ENCODE measurements around the gene SLFN14. TPM values are rescaled to one million over a fixed set of nuclear protein-coding genes. Genes with fewer than 3 reads are reported as not detected.

Gene SLFN14
- total and polyA plus RNA-seq, 8 donors: 0.21 to 1.1 (median 0.78) TPM

DNA sequence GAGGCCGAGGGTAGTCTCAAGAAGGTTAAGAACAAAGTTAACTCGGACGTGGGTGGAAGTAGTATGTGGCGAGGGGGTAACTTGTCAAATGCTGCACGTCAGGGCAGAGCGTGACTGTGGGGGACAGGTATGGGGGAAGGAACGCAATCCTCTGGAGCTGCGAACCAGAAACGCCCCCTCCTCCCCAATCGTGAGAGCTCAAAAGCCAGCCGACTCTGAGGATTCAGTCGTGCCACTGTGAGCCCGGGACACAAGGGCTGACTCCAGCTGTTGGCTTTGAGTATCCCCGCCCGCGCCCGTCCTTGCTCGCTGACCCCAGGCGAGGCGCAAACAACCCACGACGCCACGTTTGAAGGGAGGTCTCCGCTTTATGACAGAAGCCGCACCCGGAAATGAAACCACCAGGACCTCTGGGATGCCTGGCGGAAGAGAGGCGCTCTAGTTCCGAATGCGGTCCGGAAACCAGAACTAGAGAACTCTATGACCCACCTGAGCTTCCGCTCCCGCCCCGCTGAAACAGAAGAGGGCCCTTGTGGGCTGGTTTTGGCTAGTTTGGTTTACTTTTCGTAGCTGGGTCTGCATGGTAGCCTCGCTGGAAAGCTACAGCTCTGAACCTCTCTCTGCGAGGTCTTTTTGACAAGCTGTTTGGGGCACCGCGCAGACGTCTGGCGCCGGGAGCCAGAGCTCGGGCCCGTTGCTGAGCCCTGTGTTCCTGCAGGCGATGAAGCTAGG is 17.7 kb upstream of the SLFN14 start, which contains the start of gene PEX12:
Gene PEX12 (minus strand): TSS at position 375 of the 732 bp plus-strand sequence. CDS start 550 bp downstream, outside the sequence.
- TF ChIP-seq CTCF (IDR thresholded peaks at IDR 0.05): no peak
- peak; percentile 98 for ATAC-seq
- DNase-seq: peak; percentile 87 to 95 (median 92)
- intact Hi-C loops (cut with DNase I): no loop called here
- peaks cover 7 to 25% of the 10 kb centered on the region in 2 donors for H3K4me1 ChIP-seq
- peaks cover 3 to 28% of the 10 kb centered on the region in 2 donors for H3K36me3 ChIP-seq
- H3K9me3 ChIP-seq: no peaks in the 10 kb centered on the region
- H3K4me3 ChIP-seq: peak within 1 kb of the TSS; percentile 65 to 74
- no peaks in the 10 kb centered on the region for H3K27me3 ChIP-seq
- peak within 1 kb of the TSS; percentile 89 to 92 for H3K27ac ChIP-seq

DNA sequence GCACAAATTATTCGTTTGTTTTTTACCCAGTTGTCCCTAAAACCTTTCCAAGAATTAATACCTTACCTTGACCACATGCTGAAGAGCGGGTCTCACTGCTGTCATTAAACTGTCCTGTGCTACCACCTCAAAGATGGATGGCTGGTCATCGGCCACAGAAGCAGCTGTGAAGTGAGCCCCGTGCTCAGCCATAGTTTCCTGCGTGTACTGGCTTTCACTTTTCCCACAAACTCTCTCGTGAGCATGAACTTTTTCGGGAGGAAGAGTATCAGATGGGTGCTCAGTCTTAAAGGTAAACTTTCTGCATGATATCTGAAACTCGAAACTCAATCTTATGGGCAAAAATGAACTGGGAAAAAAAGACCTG is 17.2 kb upstream of the SLFN14 start:
- Histone ChIP-seq H3K27ac (peak overlapping the region; percentile 89 to 92), H3K27me3 (no peaks in the 10 kb centered on the region), H3K4me3 (peak overlapping the region; percentile 65 to 74), H3K9me3 (no peaks in the 10 kb centered on the region), H3K36me3 (peaks cover 3 to 31% of the 10 kb centered on the region in 2 donors), H3K4me1 (peaks cover 7 to 25% of the 10 kb centered on the region in 2 donors)
- TF ChIP-seq CTCF (IDR thresholded peaks at IDR 0.05): no peak
- intact Hi-C loops (cut with DNase I): no loop called here
- DNase-seq (no peak), ATAC-seq (peak; percentile 46)

- Histone ChIP-seq H3K36me3 (peaks cover 3 to 31% of the 10 kb centered on the region in 2 donors), H3K9me3 (no peaks in the 10 kb centered on the region), H3K4me1 (peaks cover 7 to 30% of the 10 kb centered on the region in 2 donors), H3K27me3 (no peaks in the 10 kb centered on the region), H3K27ac (no peak overlapping the region), H3K4me3 (no peak overlapping the region)
- no peak for DNase-seq
- no peak for ATAC-seq
- TF ChIP-seq CTCF (IDR thresholded peaks at IDR 0.05): no peak
- intact Hi-C loops (cut with DNase I): no loop called here
Measured at GRCh38 chr17:35575759-35576158, 15.1 kb upstream of the SLFN14 start.

DNA sequence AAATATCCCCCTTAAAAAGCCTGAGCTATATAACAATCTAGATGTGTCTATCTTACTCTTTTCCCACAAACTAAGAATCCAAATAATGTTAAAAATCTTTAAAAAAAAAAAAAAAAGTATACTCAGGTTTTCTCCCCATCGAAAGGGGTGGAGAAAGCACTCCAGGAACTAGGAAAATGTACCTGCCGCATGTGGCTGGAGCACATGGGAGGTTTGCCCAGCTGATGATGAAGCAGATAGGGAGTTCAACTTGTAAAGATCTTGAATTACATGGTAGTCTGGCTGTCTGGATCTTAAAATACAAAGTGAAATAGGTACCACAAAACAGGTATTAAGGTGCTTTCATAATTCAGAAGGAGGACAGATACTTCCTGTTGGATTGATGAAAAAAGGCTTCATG is 8.8 kb upstream of the SLFN14 start:
- Histone ChIP-seq H3K36me3 (peaks cover 0 to 13% of the 10 kb centered on the region in 2 donors), H3K4me3 (no peak overlapping the region), H3K27me3 (no peaks in the 10 kb centered on the region), H3K9me3 (no peaks in the 10 kb centered on the region), H3K27ac (no peak overlapping the region), H3K4me1 (peaks cover 8 to 29% of the 10 kb centered on the region in 2 donors)
- intact Hi-C loops (cut with DNase I): no loop called here
- ATAC-seq (no peak), DNase-seq (no peak)
- TF ChIP-seq CTCF (IDR thresholded peaks at IDR 0.05): no peak

- intact Hi-C loops (cut with DNase I): no loop called here
- H3K27me3 ChIP-seq: no peaks in the 10 kb centered on the region
- ATAC-seq (peak; percentile 59), DNase-seq (no peak)
- H3K4me3 ChIP-seq: peak overlapping the region; percentile 76 to 78
- no peak for TF ChIP-seq CTCF (IDR thresholded peaks at IDR 0.05)
- H3K9me3 ChIP-seq: no peaks in the 10 kb centered on the region
- peaks cover 0 to 4% of the 10 kb centered on the region in 2 donors for H3K36me3 ChIP-seq
- peaks cover 8 to 29% of the 10 kb centered on the region in 2 donors for H3K4me1 ChIP-seq
- H3K27ac ChIP-seq: peak overlapping the region; percentile 82 to 85
Measured at GRCh38 chr17:35568561-35568960, 7.9 kb upstream of the SLFN14 start.

Data from left lung (tissue), 10 donors.